ENCODE measurements around the gene ATG16L1.

DNA sequence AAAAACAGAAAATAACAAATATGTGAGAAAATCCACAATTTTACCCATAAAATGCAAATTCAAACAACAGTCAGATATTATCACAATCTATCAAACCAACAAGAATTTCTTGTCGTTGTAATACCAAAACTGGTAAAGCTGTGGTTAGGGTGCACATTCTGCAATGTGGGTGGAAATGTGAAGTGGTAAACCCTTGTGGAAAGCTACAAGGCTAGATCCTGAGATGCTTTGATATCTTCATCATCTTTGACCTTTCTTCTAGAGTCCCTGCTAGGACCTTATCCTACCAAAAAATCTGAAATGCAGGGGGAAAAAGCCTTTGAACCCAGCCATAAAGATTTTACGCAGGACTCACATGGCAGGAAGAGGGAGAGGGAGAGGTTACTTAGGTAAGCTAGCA is 17.2 kb upstream of the ATG16L1 start:
- no peak for TF ChIP-seq CTCF (conservative IDR thresholded peaks at IDR 0.05; ENCODE audit: low read depth, low read length)
- no peak for TF ChIP-seq EZH2 (IDR thresholded peaks at IDR 0.05; ENCODE audit: borderline replicate concordance, low read depth, low read length, poor library complexity, severe bottlenecking)
